CMK (cell line): ENCODE data around the gene ARHGEF12.

ENCODE experiments used
- DNase-seq: peaks from one replicate; pipeline ENCODE4 v3.0.0-alpha.2; 2010; ENCODE audit warnings: low read depth

The ARHGEF12 gene

DNA sequence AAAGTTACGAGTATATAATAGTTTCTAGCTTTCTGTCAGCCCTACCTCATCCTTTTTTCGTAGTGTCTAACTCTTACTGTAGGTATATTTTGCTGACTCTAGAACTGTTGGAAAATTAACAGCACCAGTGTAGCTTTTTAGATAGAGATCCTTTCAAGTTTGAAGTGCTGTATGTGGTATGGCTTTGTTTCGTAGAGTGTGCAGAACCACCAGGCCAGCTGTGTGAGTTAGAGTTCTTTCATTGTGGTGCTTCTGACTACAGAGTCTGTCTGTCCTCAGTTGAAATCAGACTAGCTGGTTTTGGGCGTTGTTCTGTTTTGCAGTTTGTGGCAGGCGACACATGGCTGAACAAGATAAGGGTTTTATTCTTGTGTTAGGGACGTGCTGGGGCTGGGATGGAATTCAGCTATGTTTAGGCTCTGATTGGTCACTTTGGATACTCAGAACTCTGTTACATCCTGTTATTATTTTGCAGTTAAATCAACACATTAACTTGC, 3.2 kb downstream of the ARHGEF12 start:
- peak; percentile 71 for DNase-seq

DNA sequence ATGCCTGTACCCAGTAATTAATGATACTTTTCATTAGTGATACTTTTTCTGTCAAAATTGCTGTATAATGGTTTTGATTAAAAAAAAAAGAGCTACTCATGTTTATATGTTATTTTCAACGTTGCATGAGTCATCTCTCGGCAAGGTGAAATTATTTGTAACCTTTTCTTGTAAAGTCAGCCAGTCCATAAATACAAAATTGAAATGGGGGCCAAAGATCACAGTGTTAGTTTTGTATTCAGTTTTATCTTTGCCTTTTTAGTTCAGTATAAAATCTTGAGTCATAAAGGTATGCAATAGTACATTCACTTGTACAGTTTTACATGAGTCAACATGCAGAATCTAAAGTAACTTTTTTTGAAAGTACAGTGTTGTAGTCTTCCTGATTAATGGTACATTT, 4.3 kb downstream of the ARHGEF12 start:
- DNase-seq = no peak

DNA sequence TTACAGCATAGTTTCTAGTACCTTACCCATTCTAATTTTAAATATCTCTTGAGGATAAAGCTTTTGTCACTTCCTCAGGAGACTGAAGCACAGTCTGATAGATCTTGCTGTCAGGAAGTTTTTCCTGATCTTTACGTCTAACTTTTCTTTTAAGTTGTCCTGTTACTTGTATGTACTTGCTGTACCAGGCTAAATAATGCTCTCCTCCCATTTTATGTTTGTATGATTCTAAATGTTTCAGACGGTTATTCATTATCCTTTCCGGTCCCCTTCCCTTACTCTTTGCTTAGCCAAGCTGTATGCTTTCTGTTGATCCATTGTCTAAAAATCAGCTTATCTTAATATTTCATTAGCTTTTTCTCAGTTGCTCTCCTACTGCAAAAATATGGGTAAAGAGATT, 6.0 kb downstream of the ARHGEF12 start:
- no peak for DNase-seq

DNA sequence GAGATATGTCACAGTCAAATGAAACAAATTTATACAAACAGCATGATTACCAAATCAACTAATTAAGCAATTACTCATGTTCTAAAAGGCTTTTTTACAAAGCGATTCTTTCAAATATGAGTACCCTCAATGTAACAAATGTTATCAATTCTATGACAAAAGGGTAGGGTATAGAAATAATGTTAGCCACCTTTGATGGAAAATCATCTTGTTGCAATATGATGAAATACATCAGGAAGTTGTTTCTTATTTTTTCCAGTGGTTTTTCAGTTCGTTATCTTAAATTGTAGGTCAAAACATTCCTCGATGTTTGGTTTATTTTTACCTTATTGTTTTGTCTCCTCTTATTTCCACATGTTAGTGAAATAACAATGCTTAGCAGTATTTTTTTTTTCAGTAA, 6.5 kb downstream of the ARHGEF12 start:
- DNase-seq = no peak

DNA sequence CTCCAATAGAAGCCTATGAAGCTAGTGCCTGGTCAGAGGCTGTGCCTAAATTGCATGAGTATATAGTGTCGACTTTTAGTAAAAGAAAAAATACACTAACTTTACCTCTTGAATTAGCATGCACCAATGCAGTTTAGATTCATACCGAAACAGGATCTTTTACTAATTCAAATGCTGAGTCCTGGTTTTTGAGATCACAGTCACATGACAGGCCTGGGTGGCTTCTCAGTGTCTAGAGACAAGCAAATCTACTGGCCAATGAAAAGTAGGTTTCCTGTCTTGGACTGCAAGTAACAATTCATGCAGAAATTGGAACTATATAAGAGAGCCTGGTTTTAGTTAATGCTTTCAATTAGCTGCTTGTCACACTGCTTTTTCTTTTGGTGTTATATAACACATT, 7.2 kb downstream of the ARHGEF12 start:
- no peak for DNase-seq

DNA sequence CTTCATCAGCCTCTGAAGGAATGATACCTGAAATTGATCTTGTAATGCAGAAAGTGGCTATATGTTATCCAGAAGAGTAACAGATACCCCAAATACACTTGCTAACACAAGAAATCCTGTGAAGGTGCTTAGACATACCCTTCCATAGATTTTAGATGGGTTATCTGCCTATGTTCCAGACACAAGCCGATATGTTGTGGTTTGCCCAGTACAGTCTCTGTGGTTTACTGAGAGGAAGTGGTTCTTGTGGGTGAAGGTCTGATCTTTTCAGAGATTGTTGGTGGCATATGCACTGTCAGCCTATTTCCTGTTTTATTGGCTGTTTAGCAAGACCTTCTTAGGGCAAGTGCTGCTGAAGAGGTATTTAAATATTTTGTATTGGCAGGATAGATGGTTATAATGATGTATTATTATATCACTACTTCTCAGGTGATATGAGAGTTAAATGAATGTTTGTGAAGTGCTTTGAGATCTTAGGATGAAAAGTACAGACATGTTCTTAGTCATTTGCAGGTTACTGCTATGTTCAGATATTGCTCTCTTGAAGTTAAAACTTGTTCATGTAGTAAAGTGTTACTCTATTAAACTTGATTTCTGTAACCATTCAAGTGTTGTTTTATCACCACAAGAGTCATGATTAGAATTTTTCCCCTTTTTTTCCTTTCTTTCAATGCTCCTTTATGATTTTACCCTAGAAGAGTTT, 8.2 kb downstream of the ARHGEF12 start:
- peak; percentile 90 for DNase-seq

DNA sequence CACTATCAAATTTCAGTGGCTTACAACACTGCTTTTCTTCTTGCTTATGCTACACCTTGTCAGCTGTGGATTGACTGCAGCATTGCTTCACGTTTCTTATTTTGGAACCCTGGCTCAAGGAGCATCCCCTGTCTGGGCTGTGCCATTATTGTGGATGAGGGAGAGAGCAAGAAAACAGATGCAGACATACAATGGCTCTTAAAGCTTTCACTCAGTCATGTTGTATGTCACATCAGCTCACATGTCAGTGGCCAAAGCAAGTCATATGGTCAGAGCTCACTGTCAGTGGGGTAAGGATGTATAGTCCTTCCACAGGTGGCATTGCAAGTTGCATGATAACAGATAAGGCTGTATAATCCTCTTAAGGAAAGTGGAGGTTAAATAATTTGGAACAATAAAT, 10.0 kb downstream of the ARHGEF12 start:
- DNase-seq = no peak

DNA sequence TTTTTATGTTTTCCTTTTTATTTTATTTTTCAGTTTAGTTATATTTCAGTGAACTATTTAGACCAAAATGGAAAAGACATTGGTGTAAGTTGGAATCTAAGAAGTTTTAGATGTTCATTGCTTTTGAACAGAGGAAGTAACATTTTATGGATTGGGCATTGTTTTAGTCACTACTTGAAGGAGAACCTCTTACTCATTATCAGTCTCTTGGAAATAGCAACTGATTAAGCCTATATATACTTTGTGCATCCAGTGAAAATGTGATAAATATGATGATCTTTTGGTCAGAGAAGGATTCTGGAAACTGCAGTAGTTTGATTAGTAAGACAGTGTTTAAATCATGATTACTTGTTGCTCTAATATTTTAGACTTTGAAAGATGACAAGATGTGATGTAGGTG, 14.4 kb downstream of the ARHGEF12 start:
- no peak for DNase-seq

DNA sequence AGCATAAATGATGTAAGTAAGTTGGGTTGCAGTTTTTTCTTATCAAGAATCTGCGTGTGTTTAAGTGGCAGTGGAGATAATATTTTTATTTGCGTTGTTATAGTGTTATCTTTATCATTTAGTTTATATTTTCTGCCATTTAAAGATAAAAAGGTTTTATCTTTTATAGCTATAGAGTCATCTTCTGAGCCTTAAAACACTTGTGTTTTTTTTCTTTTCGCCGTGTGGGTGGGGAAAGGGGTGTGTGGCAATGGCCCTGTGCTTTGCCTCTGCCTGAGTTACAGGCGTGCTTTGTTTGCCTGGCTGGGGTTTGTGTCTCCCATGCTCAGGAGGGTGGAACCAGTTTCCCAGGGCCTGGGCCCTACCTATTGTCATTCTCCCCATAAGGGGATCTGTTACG, 16.2 kb downstream of the ARHGEF12 start:
- no peak for DNase-seq

DNA sequence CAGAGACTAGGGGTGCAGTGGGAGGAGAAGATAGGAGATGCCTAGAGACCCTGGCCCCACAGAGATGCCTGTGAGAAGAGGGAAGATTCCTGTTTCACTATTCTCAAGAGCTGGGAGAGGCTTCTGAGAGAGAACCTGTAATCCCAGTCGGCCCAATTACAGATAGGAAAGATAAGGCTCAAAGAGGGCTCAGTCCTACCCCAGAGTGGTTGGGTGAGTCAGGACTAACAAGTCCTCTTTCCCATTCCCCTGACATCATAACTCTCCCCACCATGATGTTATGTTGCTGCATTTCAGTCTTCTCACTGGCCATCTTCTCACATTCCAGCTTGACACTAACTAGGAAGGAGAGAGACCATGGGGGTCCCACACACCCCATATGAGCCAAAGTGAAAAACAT, 17.9 kb downstream of the ARHGEF12 start:
- no peak for DNase-seq

DNA sequence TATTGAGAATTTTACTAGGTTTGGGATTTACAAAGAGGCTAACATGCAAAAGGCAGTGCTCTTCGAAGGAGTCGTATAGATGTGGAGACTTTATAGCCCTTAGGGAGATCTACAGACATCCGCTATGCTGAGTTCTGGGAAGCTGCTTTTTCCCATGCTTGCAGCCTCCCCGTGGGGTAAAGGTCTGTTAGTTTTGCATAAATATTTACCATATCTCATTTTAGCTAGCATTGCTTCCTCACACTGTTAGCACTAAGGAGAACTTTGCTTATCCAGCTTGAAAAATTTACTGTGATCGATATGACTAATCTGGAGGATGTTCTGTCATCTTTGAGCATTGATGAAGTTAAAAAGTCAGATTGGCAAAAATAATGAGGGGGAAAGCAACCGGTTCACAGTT, 18.6 kb downstream of the ARHGEF12 start:
- no peak for DNase-seq

DNA sequence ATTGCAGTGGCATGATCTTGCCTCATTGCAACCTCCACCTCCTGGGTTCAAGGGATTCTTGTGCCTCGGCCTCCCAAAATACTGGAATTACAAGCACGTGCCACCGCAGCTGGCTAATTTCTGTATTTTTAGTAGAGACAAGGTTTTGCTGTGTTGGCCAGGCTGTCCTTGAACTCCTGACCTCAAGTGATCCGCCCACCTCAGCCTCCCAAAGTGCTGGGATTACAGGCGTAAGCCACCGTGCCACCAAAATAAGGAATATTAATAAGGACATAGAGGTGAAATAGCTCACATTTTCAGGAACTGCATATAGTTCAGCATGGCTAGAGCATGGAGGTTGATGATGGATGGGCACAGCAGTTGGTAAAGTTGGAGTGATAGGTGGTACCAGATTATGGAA, 21.4 kb downstream of the ARHGEF12 start:
- no peak for DNase-seq

DNA sequence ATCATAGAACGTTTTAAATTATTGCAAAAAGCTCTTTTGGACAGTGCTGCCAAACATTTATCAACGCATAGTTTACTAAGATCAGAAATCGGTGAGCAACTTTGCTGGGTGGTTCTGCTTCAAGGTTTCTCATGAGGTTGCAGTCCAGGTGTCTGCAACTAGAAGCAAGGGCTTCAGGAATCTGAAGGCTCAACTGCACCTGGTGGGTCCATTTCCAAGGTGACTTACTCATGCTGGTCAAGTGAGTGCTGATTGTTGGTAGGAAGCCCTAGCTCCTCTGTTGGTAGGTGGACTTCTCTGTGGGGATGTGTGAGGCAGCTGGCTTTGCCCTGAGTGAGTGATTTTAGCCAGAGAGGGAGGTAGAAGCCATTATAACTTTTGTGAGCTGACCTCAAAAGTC, 22.5 kb downstream of the ARHGEF12 start:
- no peak for DNase-seq

DNA sequence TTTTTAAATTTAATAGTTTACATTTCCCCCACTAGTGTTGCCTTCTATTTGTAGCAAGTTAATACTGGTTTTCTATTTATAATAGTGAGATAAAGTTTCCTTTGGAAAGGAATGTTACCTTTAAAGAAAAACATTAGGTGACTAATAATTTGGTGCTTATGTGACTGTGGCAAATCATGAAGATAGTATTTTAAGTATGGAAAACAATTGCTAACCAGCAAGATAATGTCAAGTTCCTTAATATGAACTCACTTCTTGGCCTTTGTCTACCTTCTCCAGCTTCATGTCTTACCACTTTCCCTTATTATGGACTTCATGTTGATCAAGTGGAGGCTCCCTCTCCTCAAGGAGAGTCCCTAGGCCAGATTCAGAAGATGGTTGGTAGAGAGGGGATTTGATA, 27.2 kb downstream of the ARHGEF12 start:
- DNase-seq = no peak

DNA sequence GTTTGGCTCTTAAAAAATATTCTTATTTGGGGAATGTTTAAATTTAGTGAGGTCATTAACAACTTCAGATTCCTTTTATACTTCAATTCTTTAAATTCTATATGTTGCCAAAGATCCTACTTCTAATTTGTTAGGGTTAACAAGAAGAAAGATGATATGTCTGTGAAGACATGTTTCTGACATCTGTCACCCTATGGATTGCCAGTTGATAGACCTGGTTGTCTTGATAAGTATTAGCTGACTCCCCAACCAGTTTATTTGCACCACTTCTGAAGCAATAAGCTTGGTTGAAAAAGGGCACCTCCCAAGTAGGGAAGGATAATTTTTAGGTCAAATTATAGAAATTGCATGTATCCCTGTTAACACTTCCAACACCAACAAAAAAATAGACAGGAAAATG, 29.3 kb downstream of the ARHGEF12 start:
- DNase-seq = no peak

DNA sequence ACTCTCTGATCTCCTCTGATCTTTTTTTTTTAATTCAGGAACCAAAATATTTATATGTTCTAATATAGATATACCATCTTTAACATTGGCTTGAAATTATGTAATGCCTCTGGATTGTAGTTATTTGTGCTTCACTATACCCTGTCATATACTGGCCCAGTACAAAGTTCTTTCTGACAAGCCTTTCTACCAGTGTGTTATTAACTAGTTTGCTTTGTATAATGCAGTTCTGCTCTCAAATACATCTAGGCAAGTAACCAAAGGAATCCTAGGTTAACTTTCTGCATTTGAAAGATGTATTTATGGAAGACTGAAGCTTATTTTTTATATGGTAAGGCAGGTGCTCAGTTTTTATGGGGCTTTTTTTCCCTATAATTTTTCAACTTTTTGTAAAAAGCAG, 36.1 kb downstream of the ARHGEF12 start:
- no peak for DNase-seq

DNA sequence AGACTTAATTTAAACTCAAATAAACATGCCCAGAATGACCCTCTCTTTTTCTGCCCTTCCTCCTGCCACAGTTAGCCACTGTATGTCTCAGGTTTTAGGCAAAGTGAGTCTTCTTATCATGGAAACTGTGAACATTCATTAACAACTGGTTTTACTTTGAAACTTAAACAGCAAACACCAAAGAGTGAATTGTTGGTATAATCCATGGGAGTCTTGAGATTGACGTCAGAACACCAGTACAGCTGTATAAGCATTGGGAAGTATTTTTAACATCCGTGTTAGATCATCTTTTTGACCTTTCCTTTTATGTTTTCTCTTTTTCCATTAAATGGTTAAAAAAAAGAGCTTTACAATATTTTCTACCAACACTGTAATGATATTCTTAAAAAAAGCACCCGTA, 38.9 kb downstream of the ARHGEF12 start:
- no peak for DNase-seq

DNA sequence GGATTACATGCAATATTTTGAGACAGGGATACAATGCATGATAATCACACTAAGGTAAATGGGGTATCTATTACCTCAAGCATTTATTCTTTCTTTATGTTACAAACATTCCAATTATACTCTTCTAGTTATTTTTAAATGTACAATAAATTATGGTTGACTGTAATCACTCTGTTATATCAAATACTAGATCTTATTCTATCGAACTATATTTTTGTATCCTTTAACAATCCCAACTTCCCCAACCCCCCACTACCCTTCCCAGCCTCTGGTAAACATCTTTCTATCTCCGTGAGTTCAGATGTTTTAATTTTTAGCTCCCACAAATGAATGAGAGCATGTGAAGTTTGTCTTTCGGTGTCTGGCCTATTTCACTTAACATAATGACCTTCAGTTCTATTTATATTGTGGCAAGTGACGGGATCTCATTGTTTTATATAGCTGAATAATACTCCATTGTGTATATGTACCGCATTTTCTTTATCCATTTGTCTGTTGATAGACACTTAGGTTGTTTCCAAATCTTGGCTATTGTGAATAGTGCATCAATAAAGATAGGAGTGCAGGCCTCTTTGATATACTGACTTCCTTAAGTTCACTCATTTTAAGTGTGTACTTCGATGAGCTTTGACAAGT, 40.5 kb downstream of the ARHGEF12 start:
- DNase-seq = no peak

DNA sequence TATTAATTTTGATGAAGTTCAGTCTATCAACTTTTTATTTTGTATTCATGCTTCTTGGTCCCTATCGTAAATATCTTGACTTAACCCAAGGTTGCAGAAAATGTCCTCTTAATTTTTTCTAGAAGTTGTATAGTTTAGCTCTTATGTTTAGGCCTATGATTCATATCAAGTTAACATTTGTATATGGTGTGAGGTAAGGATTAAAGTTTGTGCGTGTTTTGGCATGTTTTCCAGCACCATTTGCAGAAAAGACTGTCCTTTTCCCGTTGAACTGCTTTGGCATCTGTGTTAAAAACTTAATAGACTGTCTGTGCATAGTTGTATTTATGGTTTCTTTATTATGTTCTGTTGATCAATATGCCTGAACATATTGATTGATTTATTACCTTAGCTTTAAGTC, 42.3 kb downstream of the ARHGEF12 start:
- DNase-seq = no peak

DNA sequence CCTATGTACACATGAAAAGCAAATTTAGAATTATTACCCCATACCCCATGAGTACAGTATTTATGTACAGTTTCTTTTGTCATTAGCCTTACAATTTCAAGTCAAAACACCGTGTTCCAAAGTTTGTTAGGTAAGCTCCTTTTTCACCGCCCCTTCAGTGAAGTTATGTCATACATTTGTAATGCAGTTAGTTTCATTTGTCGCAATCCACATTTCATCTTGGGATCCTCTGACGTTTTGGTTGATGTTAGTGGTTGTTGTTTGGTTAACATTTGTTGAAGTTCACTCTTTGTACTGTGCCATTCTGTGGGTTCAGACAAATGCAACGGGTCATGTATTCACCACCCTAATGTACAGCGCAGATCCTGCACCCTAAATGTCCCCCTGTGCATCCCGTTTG, 45.2 kb downstream of the ARHGEF12 start:
- no peak for DNase-seq

DNA sequence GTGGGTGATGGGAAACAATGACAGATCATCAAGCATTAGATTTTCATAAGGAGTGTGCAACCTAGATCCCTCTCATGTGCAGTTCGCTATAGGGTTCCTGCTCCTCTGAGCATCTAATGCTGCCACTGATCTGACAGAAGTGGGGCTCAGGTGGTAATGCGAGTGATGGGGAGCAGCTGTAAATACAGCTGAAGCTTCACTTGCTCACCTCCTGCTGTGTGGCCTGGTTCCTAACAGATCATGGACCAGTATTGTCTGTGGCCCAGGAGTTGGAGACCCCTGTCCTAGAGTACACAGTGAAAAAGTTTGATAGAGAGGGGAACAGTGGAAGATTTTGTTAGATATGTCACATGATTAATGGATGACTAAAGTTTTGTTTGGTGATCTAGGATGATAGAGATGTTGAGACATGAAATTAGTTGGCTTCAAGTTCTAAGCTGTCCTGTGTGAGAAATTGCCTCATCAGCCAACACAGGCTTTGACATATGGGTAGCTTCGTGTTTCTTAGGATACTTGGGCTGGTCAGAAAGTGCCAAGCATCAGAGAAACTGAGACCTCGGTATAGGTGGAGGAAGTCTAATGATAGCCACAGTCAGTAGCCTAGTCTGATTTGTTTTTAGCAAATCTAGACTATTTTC, 47.4 kb downstream of the ARHGEF12 start:
- DNase-seq = no peak

DNA sequence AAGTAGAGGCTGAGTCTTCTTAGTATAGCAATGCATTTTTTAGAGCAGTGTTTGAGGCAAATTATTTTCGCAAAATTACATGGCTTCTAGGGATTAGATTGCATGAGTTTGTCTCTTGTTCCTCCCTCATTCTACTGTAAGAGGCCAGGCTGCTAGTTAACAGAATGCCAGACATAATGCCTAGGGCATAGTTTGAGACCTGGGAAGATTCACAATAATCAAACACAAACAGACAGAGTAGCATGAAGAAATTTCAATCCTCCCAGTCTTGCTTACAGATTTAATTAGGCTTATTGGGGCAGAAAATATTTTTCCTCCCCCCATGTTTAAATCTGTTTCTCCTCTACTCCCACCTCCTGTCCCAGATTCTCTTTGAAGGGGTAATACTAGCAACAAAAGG, 48.3 kb downstream of the ARHGEF12 start:
- no peak for DNase-seq

DNA sequence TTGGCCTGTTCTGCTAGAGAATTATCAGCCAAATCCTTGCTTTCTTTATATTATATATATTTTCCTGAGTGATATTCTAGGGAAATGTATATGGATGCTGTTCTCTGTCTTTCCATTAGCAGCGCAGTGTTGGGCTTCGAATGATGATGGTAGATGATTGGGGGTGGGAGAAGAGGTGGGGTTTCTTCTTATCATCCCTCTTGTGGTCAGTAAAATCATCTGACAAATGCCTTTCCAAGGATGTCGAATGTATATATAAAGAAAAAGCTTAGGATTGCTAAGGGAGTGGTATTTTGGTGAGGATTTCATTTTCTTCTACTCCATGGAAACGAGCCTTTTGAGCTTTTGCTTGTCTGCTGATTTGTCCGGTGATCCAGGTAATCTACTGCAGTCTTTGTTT, 48.9 kb downstream of the ARHGEF12 start:
- no peak for DNase-seq

DNA sequence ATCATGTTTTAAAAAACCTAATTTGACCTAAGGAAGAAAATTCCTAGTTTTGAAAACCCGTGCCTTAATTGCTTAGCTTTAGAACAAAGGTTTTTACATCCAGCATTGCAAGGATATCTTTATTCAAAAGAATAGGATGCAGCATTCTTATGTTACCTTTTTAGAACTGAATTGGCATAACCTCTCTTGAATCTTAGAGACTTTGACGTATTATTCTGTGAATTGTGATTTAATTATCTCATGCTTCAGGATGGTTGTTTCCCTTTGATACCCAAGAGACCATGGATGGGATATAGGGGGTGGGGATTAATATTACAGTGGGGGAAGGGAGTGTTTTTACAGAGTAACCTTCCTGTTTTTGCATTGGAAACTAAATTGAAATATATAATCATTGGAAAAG, 49.4 kb downstream of the ARHGEF12 start:
- DNase-seq = no peak
